Measurements from ENCODE around the gene ZSWIM5. TPM values are rescaled to one million over a fixed set of nuclear protein-coding genes. Genes with fewer than 3 reads are reported as not detected.
"Not testable (repeated sequence)": the region's sequence is repeated elsewhere in the genome, so short reads cannot be mapped to it uniquely, and the experiment has no call there.

ZSWIM5 gene
- polyA plus RNA-seq, 1 donor (not counting 4 experiments of a cell fraction or from before 2014, with no cell fraction given), result 0.03 TPM

DNA sequence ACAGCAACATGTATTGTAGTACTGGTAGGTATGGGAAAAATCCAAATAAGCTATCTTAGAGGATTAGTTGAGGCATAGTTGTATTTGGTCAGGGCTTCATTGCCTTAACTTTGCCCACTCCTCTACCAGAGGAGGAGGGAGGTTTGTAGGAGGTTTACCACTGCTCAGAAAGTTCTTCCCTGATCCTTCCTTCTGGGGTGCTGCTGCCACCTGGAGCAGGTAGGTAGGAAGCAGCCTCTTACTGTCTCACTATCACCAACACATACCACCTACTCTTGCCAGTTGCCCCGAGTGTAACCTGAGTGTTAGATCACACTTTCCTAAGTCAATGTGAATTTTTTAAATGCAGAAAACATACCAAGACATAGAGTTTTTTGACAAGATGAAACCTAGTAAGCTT, 24.1 kb upstream of the ZSWIM5 start:
- H3K36me3 ChIP-seq (ENCODE audit: control insufficient read depth in 2 of 2, extremely low read depth in 1 of 2, insufficient read depth in 2 of 2, low read length in 2 of 2), result no peaks in the 10 kb centered on the region
- H3K9ac ChIP-seq (ENCODE audit: control insufficient read depth, extremely low read depth, insufficient read depth, low read length), result no peak overlapping the region
- H3K9me1 ChIP-seq (ENCODE audit: control insufficient read depth, extremely low read depth, insufficient read depth, low read length), result no peaks in the 10 kb centered on the region
- no peak overlapping the region for H3K4me2 ChIP-seq (ENCODE audit: control insufficient read depth, extremely low read depth, insufficient read depth, low read depth, low read length)
- TF ChIP-seq, protein P1, sequence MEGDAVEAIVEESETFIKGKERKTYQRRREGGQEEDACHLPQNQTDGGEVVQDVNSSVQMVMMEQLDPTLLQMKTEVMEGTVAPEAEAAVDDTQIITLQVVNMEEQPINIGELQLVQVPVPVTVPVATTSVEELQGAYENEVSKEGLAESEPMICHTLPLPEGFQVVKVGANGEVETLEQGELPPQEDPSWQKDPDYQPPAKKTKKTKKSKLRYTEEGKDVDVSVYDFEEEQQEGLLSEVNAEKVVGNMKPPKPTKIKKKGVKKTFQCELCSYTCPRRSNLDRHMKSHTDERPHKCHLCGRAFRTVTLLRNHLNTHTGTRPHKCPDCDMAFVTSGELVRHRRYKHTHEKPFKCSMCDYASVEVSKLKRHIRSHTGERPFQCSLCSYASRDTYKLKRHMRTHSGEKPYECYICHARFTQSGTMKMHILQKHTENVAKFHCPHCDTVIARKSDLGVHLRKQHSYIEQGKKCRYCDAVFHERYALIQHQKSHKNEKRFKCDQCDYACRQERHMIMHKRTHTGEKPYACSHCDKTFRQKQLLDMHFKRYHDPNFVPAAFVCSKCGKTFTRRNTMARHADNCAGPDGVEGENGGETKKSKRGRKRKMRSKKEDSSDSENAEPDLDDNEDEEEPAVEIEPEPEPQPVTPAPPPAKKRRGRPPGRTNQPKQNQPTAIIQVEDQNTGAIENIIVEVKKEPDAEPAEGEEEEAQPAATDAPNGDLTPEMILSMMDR (optimal IDR thresholded peaks at IDR 0.05 in 1 of 3, IDR thresholded peaks at IDR 0.05 in 1 of 3, conservative IDR thresholded peaks at IDR 0.05 in 1 of 3; ENCODE audit: extremely low read depth in 1 of 3, insufficient read depth in 2 of 3, low read length in 3 of 3), result peak; percentile 30 to 76 (median 75)
- TF ChIP-seq EZH2 (IDR thresholded peaks at IDR 0.05; ENCODE audit: low read length), result no peak
- H4K20me1 ChIP-seq (ENCODE audit: control insufficient read depth, extremely low read depth, insufficient read depth, low read length), result no peaks in the 10 kb centered on the region
- no peak overlapping the region for H2AFZ ChIP-seq (ENCODE audit: control insufficient read depth, low read length)
- H3K27me3 ChIP-seq (ENCODE audit: control insufficient read depth, extremely low read depth, insufficient read depth, low read length), result no peaks in the 10 kb centered on the region
- DNase-seq (ENCODE audit: low read depth, low spot score) (no peak), FAIRE-seq (no peak)
- dilution Hi-C loops (cut with MboI; ENCODE audit: extremely low pct_ligation_motif_present, low sequenced_read_pairs), result no loop called here
- no peaks in the 10 kb centered on the region for H3K79me2 ChIP-seq (ENCODE audit: control insufficient read depth, insufficient read depth, low read length)
- H3K4me1 ChIP-seq (ENCODE audit: control insufficient read depth, extremely low read depth, insufficient read depth, low read length), result no peaks in the 10 kb centered on the region
- H3K4me3 ChIP-seq (ENCODE audit: control insufficient read depth in 2 of 3, extremely low read depth in 1 of 3, insufficient read depth in 2 of 3, low read depth in 1 of 3, low read length in 3 of 3), result no peak overlapping the region
- H3K27ac ChIP-seq (ENCODE audit: control insufficient read depth, insufficient read depth, low read length), result no peak overlapping the region
- no peaks in the 10 kb centered on the region for H3K9me3 ChIP-seq (ENCODE audit: control insufficient read depth, low read depth, low read length)

DNA sequence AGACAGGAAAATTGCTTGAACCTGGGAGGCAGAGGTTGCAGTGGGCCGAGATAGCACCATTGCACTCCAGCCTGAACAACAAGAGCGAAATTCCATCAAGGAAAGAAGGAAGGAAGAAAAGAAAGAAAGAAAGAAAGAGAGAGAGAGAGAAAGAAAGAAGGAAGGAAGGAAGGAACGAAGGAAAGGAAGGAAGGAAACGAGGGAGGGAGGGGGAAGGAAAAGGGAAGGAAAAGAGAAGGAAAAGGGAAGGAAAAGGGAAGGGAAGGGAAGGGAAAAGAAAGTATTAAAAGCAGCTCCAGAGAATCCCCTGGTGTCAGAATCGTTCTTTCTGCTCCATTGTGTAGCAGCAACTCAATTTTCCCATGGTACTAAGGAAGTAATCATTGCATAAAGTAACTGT, 19.2 kb upstream of the ZSWIM5 start:
- Histone ChIP-seq H3K27me3 (ENCODE audit: control insufficient read depth, extremely low read depth, insufficient read depth, low read length) (no peaks in the 10 kb centered on the region), H3K9ac (ENCODE audit: control insufficient read depth, extremely low read depth, insufficient read depth, low read length) (no peak overlapping the region), H3K4me3 (ENCODE audit: control insufficient read depth in 2 of 3, extremely low read depth in 1 of 3, insufficient read depth in 2 of 3, low read depth in 1 of 3, low read length in 3 of 3) (no peak overlapping the region), H3K4me2 (ENCODE audit: control insufficient read depth, extremely low read depth, insufficient read depth, low read depth, low read length) (no peak overlapping the region), H3K27ac (ENCODE audit: control insufficient read depth, insufficient read depth, low read length) (no peak overlapping the region), H4K20me1 (ENCODE audit: control insufficient read depth, extremely low read depth, insufficient read depth, low read length) (no peaks in the 10 kb centered on the region), H3K36me3 (ENCODE audit: control insufficient read depth in 2 of 2, extremely low read depth in 1 of 2, insufficient read depth in 2 of 2, low read length in 2 of 2) (no peaks in the 10 kb centered on the region), H3K79me2 (ENCODE audit: control insufficient read depth, insufficient read depth, low read length) (no peaks in the 10 kb centered on the region), H3K9me3 (ENCODE audit: control insufficient read depth, low read depth, low read length) (no peaks in the 10 kb centered on the region), H2AFZ (ENCODE audit: control insufficient read depth, low read length) (no peak overlapping the region), H3K4me1 (ENCODE audit: control insufficient read depth, extremely low read depth, insufficient read depth, low read length) (no peaks in the 10 kb centered on the region), H3K9me1 (ENCODE audit: control insufficient read depth, extremely low read depth, insufficient read depth, low read length) (no peaks in the 10 kb centered on the region)
- dilution Hi-C loops (cut with MboI; ENCODE audit: extremely low pct_ligation_motif_present, low sequenced_read_pairs), result no loop called here
- no peak for DNase-seq (ENCODE audit: low read depth, low spot score)
- no peak for FAIRE-seq
- TF ChIP-seq EZH2 (IDR thresholded peaks at IDR 0.05; ENCODE audit: low read length), result no peak
- TF ChIP-seq, protein P1 (optimal IDR thresholded peaks at IDR 0.05 in 1 of 3, IDR thresholded peaks at IDR 0.05 in 1 of 3, conservative IDR thresholded peaks at IDR 0.05 in 1 of 3; ENCODE audit: extremely low read depth in 1 of 3, insufficient read depth in 2 of 3, low read length in 3 of 3), result no peak

DNA sequence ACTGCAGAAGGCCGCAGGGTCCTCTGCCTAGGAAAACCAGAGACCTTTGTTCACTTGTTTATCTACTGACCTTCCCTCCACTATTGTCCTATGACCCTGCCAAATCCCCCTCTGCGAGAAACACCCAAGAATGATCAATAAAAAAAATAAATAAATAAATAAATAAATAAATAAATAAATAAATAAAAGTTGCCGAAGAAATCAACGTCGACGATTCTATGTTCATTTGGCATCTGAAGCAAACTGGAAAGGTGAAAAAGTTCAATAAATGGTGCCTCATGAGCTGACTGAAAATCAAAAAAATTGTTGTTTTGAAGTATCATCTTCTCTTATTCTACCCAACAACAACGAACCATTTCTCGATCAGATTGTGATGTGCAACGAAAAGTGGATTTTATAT, 17.3 kb upstream of the ZSWIM5 start:
- DNase-seq (ENCODE audit: low read depth, low spot score); H3K9ac ChIP-seq (ENCODE audit: control insufficient read depth, extremely low read depth, insufficient read depth, low read length); H2AFZ ChIP-seq (ENCODE audit: control insufficient read depth, low read length); H3K27me3 ChIP-seq (ENCODE audit: control insufficient read depth, extremely low read depth, insufficient read depth, low read length); FAIRE-seq; H3K4me2 ChIP-seq (ENCODE audit: control insufficient read depth, extremely low read depth, insufficient read depth, low read depth, low read length); H3K4me3 ChIP-seq (ENCODE audit: control insufficient read depth in 2 of 3, extremely low read depth in 1 of 3, insufficient read depth in 2 of 3, low read depth in 1 of 3, low read length in 3 of 3); dilution Hi-C loops (cut with MboI; ENCODE audit: extremely low pct_ligation_motif_present, low sequenced_read_pairs); H3K79me2 ChIP-seq (ENCODE audit: control insufficient read depth, insufficient read depth, low read length); H3K9me3 ChIP-seq (ENCODE audit: control insufficient read depth, low read depth, low read length); H3K4me1 ChIP-seq (ENCODE audit: control insufficient read depth, extremely low read depth, insufficient read depth, low read length); H4K20me1 ChIP-seq (ENCODE audit: control insufficient read depth, extremely low read depth, insufficient read depth, low read length); H3K36me3 ChIP-seq (ENCODE audit: control insufficient read depth in 2 of 2, extremely low read depth in 1 of 2, insufficient read depth in 2 of 2, low read length in 2 of 2); H3K27ac ChIP-seq (ENCODE audit: control insufficient read depth, insufficient read depth, low read length); H3K9me1 ChIP-seq (ENCODE audit: control insufficient read depth, extremely low read depth, insufficient read depth, low read length): not testable (repeated sequence)

Data from keratinocyte (primary cell).